Stimulated activated CD4-positive, alpha-beta T cell treated with anti-CD3 and anti-CD28 coated beads, Interleukin-2, amount 100 ng/mL, for 48 hours (primary cell): ENCODE data around the gene ERF.

Source experiments
- DNase-seq, 2 donors: peaks; one replicate each; pipeline ENCODE4 v3.0.0-alpha.2; 2020

The ERF gene

DNA sequence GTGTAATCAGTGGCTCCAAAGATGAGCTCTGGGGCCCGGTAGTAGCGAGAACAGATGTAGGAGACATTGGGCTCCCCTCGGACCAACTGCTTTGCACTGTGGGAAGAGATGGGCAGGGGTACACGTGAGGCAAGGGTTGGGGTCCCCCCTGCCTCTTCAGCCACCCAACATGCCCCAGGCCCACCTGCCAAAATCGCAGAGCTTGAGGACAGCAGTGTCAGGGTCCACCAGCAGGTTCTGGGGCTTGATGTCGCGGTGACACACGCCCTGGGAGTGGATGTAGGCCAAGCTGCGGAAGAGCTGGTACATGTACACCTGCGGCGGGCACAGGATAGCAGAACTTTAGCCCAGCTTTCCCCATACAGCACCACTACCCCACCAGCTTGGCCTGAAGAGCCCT lies 20.6 kb downstream of the ERF start:
- DNase-seq = no peak

DNA sequence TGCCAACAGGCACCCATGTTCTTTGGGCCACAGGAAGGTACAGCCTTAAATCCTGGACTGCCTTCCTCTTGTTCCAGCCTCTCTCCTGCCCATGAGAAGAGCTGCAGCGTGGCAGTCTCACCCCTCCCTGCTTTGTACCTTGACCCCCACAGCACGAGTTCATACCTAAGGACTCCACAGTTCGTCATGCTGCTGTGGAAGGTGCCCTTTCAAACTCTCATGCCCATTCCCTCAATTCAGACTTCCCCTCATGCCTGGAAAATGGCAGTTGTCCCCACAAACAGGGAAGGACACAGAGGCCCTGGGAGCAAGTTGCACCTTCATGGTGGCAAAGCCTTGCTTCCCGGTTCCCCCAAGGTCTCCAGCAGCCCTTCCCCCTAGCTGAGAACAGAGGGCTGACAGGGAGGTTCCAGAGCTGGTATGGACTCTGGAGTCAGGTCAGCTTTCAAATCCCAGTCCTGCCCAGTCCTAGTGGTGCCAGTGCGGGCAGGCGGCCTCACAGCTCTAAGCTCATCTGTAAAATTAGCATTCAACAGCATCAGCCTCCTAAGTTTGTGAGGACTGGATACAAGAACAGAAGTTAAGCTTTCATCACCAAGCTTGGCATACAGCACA lies 21.1 kb downstream of the ERF start:
- no peak for DNase-seq

DNA sequence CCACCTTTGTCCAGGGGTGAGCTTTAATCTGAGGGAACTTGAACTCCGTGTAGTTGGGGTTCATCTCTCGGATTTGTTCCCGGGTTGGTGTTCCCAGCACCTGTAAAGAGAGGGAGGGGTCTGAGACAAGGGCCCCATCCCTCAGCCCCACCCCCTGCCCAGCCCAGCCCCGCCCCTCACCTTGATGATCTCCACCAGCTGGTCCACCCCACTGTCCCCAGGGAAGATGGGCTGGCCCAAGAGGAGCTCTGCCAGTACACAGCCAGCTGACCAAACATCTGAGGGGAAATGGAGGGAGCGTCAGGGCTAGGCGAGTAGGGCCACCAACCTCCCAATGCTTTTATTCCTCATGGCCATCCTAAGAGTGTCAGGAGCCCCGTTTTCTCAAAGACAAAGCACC lies 21.8 kb downstream of the ERF start:
- DNase-seq = no peak

DNA sequence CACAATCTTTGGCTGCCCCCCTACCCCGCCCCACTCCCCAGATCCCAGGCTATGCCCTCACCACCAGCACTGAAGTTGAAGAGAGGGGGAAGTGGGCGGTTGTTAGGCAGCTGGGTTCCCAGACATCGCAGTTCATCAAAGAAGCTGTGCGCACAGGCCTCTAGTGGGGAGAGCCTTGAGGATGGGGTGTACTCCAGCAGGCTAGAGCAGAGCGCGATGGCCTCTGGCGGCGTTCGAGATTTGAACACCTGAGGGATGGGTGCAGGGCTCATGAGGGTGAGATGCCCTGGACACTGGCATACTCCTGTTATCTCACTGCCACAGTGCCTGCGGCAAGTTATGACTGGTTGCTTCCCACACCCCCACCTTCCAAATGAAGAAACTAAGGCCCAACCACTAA lies 22.5 kb downstream of the ERF start:
- DNase-seq = no peak

DNA sequence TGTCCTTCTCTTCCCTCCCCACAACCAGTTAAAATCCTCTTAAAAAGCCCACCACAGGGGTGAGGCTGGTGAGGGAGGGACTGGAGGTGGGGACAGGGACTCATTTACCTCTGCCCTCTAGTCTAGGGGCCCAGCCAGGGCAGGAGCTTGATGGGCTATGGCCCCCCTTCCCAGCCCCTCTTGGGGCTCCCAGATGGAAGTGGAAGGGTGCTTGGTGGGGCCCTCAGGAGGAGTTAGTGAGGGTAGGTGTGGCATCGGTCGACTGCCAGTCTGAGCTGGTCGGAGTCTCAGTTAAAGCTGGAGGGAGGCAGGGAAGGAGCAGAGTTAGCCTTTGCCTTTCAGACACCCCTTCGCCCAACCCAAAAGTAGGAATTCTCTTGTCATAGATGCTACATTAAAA lies 24.4 kb downstream of the ERF start:
- DNase-seq = no peak

DNA sequence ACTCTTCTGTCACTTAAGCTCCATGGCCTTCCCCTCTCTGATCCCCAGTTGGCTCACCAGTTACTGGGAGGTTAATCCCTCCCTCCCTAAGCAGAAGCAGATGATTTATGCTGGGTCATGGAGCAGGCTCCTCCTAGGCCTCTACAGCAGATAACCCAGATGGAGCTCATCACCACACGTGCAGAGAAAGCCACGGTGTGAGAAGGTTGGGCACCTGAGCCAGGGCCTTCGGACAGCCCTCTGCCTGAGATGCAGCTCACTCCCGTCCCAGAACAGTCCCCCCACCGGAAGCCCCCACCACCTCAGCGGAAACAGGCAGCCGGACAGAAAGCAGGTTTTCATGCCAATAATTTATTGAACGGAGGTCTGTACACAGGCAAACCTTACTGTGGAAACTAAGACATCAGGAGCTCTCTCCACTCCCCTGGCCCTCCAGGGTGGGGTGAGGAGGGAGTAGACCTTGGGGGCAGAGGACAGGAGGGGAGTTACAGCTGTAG lies 25.0 kb downstream of the ERF start:
- no peak for DNase-seq

DNA sequence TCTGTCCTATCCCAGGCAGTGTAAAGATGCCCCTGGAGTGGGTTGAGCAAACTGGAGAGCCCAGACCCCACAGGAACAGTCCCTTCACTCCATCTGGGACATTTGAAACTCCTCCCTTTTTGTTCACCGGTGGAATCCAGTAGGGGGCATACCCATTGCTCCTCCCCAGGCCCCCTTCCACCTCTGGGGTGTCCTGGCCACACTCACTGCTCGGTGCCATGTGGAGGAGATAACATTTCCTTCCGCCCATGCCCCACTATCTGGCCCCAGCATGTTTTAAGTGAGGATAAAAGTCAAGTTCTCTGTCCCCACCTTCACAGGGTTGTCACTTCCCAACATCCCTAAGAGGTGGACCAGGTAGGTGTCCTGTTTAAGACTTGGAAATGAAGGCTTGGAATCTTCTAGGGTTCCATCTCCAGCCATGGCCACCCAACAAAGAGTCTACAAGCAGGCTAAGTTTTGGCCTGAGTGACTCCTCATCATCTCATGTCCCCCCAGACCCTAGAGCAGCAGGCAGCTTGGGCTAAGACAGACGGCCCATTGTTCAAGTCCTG lies 25.6 kb downstream of the ERF start:
- DNase-seq = no peak

DNA sequence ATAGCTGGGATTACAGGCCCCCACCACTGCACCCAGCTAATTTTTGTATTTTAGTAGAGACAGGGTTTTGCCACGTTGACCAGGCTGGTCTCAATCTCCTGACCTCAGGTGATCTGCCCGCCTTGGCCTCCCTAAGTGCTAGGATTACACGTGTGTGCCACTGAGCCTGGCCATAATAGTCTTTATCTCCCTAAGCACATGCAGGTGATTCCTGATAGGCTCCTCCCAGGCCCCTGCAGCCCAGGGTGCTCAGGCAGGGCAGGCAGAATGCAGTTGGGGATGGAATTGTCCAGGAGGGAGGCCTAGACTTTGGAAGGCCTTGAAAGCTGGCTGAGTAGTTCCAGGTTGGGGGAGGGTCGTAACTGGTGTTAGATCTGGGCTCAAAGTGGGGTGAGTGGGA lies 26.3 kb downstream of the ERF start:
- no peak for DNase-seq

DNA sequence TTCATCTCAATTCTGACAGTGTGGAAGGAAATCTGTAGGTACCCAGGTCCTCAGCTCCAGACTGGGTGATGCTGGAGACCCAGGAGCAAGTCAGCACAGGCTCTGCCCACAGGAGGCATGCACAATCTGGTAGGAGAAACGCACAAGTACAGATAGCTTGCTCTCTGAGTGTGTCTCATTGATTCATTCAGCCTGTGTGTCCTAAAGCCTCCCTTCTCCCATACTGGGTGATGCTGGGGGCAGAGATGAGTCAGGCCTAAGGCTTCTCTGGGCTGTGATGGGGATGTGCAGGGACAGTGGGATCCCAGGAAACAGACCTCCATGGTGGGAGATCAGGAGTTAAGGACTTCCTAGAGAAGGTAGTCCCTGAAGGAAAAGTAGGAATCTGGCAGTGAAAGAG lies 28.0 kb downstream of the ERF start:
- no peak for DNase-seq

DNA sequence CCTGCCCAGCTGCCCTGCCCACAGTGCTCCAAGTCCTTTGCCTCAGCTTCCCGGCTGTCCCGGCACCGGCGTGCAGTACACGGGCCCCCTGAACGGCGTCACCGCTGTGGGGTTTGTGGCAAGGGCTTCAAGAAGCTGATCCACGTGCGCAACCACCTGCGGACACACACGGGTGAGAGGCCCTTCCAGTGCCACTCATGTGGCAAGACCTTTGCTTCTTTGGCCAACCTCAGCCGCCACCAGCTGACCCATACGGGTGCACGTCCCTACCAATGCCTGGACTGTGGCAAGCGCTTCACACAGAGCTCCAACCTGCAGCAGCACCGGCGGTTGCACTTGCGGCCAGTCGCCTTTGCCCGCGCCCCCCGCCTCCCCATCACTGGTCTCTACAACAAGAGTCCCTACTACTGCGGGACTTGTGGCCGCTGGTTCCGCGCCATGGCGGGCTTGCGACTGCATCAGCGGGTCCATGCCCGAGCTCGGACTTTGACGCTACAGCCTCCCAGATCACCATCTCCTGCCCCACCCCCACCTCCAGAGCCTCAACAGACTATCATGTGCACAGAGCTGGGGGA lies 29.1 kb downstream of the ERF start:
- no peak for DNase-seq

DNA sequence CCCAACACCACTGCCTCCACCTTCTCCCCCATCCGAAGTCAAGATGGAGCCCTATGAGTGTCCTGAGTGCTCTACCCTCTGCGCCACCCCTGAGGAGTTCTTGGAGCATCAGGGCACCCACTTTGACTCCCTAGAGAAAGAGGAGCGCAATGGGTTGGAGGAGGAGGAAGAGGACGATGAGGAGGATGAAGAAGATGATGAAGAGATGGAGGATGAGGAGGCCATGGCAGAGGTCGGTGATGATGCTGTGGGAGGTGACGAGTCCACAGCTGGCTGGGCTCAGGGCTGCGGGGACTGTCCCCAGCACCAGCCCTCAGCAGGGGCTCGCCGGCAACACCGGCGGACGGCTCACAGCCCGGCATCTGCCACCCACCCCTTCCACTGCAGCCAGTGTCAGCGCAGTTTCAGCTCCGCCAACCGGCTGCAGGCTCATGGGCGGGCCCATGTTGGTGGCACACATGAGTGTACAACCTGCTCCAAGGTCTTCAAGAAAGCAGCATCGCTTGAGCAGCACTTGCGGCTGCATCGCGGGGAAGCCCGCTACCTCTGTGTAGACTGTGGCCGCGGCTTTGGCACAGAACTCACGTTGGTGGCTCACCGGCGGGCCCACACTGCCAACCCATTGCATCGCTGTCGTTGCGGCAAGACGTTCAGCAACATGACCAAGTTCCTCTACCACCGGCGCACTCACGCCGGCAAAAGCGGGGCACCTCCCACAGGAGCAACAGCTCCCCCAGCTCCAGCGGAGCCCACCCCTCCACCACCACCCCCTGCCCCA lies 29.8 kb downstream of the ERF start:
- no peak for DNase-seq

DNA sequence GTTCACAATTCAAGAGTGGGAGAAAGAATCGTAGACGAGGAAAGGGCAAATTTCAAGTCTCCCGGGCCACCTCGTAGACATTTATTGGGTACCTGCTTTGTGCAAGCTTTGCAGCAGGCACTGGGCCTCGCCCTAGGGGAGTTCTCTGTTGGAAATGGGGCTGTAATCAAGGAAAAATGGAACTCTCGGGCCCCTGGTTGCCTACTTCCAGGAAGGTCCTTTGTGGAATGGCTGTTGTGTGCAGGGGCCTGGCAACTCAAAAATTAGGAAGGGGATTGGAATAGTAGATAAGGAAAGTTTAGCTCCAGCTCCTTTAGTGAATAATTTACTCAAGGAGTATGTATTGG lies 34.2 kb downstream of the ERF start:
- no peak for DNase-seq

DNA sequence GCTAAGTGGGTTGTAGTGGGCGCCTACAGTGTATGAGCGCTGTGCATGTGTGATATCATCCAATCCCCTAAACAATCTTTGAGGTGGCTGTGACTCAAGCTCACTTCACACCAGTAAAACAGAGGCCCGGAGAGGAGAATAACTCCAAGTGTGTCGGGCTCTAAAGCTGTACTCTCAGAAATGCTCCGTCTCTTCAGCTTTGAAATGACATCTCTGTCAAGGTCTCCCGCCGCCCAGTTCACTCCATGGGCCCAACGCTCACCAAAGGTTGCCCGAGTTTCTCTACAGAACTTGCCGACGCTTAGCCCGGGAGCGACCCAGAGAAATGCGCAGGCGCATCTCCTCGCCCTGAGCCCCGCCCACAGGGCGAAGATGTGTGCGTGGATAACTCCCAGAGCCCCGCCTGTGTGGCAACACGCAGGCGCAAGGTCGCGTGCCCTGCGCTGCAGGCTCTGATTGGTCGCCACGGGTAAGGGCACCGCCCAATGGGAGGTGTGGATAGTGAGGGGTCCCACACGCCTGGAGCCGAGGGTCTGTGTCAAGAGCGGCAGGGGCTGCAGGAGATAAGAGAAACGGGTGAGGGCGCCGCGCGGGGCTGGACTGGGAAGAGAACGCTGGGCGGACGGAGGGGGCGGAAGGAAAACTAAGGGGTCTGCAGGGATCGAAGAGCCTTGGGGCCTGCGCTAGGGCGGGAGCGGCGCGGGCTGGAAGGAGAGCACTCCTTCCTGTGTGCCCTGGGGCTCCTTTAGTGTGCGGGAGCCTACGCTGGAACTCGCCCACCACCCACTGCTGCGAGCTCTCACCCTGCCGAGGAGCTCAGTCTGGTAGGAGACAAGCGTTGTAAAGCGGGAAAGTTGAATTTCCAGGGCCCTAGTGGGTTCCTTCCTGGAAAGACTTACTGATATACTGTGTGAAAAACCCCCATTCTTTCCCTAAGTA lies 34.8 kb downstream of the ERF start, which contains the start of gene ZNF526:
ZNF526 (plus strand) TSS at position 501 of the 939 bp plus-strand sequence. CDS start 4,092 bp downstream, outside the sequence.
- peak; percentile 95 for DNase-seq

DNA sequence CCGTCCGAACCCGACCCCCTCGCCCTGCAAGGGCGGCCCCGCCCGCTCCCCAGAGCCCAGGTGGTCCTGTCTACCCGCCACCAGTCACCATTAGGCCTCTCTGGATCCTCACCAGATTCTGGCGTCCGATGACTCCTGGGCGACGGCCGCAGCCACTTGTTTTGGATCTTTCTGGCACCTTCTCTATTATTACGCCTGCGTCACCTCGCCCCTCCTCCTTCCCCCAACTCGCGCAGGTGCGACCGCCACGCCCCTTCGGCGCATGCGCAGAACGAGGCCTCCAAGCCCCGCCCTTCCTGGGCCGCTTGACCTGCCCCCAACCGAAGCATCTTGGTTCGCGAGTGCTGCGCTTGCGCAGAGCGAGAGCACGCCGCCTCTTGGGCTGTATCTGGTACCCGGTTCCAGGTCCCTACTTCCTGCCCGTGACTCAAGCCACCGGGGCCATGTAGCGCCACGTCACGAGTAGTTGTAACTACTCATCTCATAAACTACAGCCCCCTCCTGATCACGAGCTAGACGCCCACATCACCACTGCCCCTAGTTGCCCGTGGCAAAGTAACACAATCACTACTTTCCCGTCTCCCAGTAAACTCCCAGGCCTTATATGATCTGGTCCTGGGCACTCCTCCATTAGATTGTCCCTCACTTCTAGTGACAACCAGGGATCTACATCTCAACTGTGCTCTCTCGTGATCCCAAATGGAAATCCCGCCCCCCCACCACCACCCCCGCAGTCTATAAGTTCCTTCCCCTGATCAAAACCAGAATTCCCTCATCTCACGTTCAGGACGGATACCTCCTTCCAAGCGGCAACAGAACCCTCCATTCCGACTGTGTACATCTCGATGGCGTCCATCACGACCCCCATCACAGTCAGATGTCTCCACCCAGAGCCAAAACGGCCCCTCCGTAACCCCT lies 37.1 kb downstream of the ERF start, which contains the start of gene DEDD2:
DEDD2 (minus strand) TSS at position 158 of the 918 bp plus-strand sequence. CDS start 670 bp downstream, outside the sequence.
- DNase-seq = peak; percentile 100

DNA sequence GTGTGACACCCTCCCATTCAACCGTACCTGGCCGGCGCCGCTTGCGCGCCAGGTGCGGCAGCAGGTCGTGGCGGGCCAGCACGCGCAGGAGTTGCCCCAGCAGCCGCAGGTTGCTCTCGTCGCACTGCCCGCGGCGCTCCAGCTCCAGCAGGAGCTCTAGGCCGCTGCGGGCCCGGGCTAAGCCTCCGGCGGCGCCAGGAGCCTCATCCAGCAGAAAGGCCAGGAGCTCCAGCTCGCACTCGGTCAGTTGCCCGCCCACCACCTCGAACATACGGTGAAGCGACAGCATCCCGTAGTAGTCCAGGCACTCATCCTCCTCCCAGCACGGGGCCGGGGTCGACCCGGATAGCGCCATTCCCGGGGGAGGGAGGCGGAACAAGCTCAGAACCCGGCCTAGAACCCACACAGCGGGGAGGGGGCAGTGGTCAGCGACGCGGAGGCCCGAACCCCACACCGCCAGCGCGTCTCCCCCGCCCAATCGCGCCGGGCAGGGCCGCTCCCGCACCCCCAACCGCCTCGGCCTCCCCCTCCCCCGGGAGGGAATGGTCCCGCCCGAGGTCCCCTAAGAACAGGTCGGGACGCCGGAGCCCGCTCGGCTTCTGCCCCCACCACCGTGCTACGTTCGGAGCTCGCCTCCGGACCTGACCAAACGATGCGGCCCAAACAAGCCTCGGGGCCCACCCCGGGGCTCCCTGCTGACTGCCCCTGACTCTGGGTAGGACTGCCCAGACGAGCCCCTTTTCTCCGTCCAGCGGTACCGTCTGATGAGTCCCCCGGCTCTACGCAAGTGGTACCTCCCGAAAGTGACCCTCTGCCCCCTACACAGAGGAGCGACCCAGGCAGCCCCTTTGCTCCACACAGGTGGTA lies 38.0 kb downstream of the ERF start:
- no peak for DNase-seq

DNA sequence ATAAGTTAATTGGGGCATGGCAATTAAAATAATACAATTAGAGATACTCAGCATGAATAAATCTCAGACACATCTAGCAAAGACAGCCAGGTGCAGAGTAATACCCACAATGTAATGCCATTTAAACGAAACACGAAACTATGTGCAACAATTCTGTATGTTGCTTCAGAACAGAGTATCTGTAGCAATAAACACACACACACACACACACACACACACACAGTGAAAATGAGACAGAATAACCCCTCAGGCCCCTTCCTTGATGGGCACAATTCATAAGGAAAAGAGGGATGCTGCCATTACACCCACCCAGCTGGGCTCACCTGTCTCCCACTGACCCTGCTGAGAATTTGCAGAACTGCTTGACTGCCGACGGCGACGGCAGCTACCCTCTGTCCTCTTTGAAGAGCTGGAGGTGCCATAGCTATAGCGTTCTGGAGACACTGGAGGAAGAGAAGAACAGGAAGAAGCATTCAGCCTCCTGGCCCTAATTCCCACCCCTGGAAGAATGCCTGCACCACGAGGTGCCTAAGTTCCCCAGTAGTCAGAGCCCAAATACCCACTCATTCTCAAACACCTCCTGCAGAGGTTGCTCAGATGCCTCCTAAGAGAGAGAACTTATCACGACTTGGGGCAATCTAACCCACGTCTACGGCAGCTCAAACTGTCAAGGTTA lies 40.0 kb downstream of the ERF start:
- DNase-seq = no peak

DNA sequence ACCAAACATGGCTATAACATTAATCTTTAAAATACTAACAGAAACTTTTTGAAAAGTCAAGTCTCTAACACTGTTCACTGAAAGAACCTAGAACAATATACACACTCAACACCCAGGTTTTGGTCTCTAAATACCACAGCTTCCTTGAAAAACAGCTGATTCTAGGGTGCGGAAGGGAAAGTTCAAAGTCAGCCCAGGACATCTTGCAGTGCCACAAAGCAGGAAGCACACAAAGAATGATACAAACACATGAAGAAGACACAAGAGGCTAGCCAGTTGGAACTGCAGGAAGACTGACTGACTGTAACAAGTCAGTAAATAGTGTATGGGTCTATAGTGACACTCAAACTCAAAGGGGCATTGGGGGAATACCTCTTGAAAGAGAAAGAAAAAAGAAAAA lies 42.0 kb downstream of the ERF start:
- DNase-seq = no peak

DNA sequence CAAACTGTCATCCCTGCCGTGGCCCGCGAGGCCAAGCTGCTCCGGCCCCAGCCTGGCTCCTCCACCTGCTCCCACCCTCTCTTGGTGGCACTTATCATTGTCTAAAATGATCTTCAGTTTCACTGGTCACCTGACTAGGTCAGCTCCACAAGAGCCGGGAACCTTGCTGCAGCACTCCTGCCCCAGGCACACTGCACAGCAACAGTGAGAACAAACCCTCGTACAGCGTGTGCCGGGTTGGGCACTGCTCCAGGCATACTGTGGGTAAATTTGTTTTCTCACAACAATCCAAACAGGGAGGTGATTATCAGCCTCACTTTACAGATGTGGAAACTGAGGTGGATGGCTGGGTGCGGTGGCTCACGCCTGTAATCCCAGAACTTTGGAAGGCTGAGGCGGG lies 46.3 kb downstream of the ERF start:
- DNase-seq = no peak

DNA sequence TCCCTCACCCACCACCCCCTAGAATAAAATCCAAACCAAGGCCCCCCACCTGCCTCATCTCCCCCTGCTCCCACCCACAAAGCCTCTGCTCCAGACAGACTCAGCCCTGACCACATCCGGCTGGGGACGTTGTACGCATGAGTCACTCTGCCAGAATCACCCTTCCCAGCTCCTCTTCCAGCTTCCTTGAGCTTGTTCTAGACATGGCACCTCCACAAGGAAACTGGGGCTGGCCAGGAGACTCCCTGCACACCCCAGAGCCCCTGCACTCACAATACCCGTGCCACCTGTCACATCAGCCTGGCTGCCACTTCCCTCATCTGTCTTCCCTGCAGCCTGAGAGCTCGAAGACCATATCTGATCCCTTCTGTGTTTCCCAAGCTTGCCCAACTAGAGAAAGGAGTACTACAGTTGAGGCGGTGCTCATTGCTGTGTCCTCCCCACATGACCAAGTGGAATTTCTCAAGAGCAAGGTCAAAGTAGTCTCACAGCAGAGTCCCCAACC lies 47.1 kb downstream of the ERF start:
- no peak for DNase-seq
